C1 segment of cervical spinal cord (tissue), 14 donors: Measurements from ENCODE around the gene ATF3.
"Not testable (repeated sequence)": the region's sequence is repeated elsewhere in the genome, so short reads cannot be mapped to it uniquely, and the experiment has no call there.

ENCODE experiments used
- DNase-seq, 14 donors: peaks; one replicate each; lab custom pipeline; 2025; lab: John Stamatoyannopoulos, UW

ATF3 gene

GRCh38 chr1:212628046-212628445 lies 19.5 kb downstream of the ATF3 start:
- DNase-seq = no peak

GRCh38 chr1:212628813-212629415 lies 20.4 kb downstream of the ATF3 start:
- no peak for DNase-seq

GRCh38 chr1:212629450-212630157 lies 21.0 kb downstream of the ATF3 start:
- no peak for DNase-seq

- DNase-seq = peak in 12 of 14 donors; percentile 6 to 63 (median 38)
These were observed 21.8 kb downstream of the ATF3 start for GRCh38 chr1:212630158-212630900.

GRCh38 chr1:212633161-212633560 lies 24.6 kb downstream of the ATF3 start:
- DNase-seq = no peak

GRCh38 chr1:212634252-212634651 lies 25.7 kb downstream of the ATF3 start:
- DNase-seq = no peak

- peak in 1 of 14 donors; percentile 6 for DNase-seq
These were observed 26.6 kb downstream of the ATF3 start for GRCh38 chr1:212635141-212635631.

- DNase-seq = no peak
These were observed 29.3 kb downstream of the ATF3 start for GRCh38 chr1:212637902-212638301.

GRCh38 chr1:212638492-212639151 lies 30.1 kb downstream of the ATF3 start:
- DNase-seq = no peak

- DNase-seq = not testable (repeated sequence)
These were observed 31.0 kb downstream of the ATF3 start for GRCh38 chr1:212639524-212639923.

GRCh38 chr1:212640223-212640878 lies 31.8 kb downstream of the ATF3 start:
- no peak for DNase-seq

- DNase-seq = no peak
These were observed 33.4 kb downstream of the ATF3 start for GRCh38 chr1:212641956-212642355.

- no peak for DNase-seq
These were observed 35.3 kb downstream of the ATF3 start for GRCh38 chr1:212643877-212644276.

GRCh38 chr1:212644866-212645545 lies 36.4 kb downstream of the ATF3 start:
- DNase-seq = no peak

- no peak for DNase-seq
These were observed 37.3 kb downstream of the ATF3 start for GRCh38 chr1:212645546-212646543.

- DNase-seq = no peak
These were observed 38.0 kb downstream of the ATF3 start for GRCh38 chr1:212646588-212646987.

- DNase-seq = no peak
These were observed 38.4 kb downstream of the ATF3 start for GRCh38 chr1:212647004-212647403.

GRCh38 chr1:212648431-212648830 lies 39.9 kb downstream of the ATF3 start:
- no peak for DNase-seq

- DNase-seq = no peak
These were observed 40.5 kb downstream of the ATF3 start for GRCh38 chr1:212649020-212649419.

GRCh38 chr1:212650228-212650627 lies 41.7 kb downstream of the ATF3 start:
- no peak for DNase-seq
